Inflammatory macrophage treated with lipopolysaccharide for 1 hour (primary cell): ENCODE data around the gene BORCS5.
A peak's percentile ranks its signal among the peaks of the same experiment; 100 is the strongest.
"Not testable (repeated sequence)": the region's sequence is repeated elsewhere in the genome, so short reads cannot be mapped to it uniquely, and the experiment has no call there.

Source experiments
- DNase-seq, 2 donors: peaks; one replicate each; pipeline ENCODE4 v3.0.0-alpha.2; 2020 to 2022

The BORCS5 gene

GRCh38 chr12:12492547-12492946, 135.7 kb downstream of the BORCS5 start:
- DNase-seq: peak; percentile 40

GRCh38 chr12:12495536-12495935, 138.7 kb downstream of the BORCS5 start:
- no peak for DNase-seq

- no peak for DNase-seq
These were observed 141.3 kb downstream of the BORCS5 start for GRCh38 chr12:12498210-12498609.

GRCh38 chr12:12499909-12500604, 143.2 kb downstream of the BORCS5 start:
- DNase-seq: no peak

GRCh38 chr12:12501121-12501520, 144.2 kb downstream of the BORCS5 start:
- DNase-seq: no peak

GRCh38 chr12:12502130-12502814, 145.4 kb downstream of the BORCS5 start:
- not testable (repeated sequence) for DNase-seq

- no peak for DNase-seq
These were observed 145.9 kb downstream of the BORCS5 start for GRCh38 chr12:12502815-12503151.

GRCh38 chr12:12503384-12504078, 146.7 kb downstream of the BORCS5 start:
- DNase-seq: peak in 1 of 2 donors; percentile 19

- DNase-seq: no peak
These were observed 148.9 kb downstream of the BORCS5 start for GRCh38 chr12:12505544-12506495.

GRCh38 chr12:12506496-12506890, 149.6 kb downstream of the BORCS5 start:
- DNase-seq: no peak

GRCh38 chr12:12507121-12507520, 150.2 kb downstream of the BORCS5 start:
- no peak for DNase-seq

GRCh38 chr12:12508612-12509011, 151.7 kb downstream of the BORCS5 start:
- peak; percentile 89 to 93 for DNase-seq

- DNase-seq: no peak
These were observed 153.3 kb downstream of the BORCS5 start for GRCh38 chr12:12510141-12510540.

GRCh38 chr12:12510551-12510950, 153.7 kb downstream of the BORCS5 start:
- no peak for DNase-seq

- DNase-seq: no peak
These were observed 154.3 kb downstream of the BORCS5 start for GRCh38 chr12:12511021-12511783.

GRCh38 chr12:12511895-12512711, 155.2 kb downstream of the BORCS5 start:
- peak in 1 of 2 donors; percentile 30 for DNase-seq

- DNase-seq: no peak
These were observed 156.6 kb downstream of the BORCS5 start for GRCh38 chr12:12513416-12514006.

GRCh38 chr12:12518464-12518845, 161.6 kb downstream of the BORCS5 start:
- DNase-seq: no peak

GRCh38 chr12:12518919-12519318, 162.0 kb downstream of the BORCS5 start:
- no peak for DNase-seq
